Activated CD4-positive, alpha-beta memory T cell treated with anti-CD3 and anti-CD28 coated beads, Interleukin-2, amount 10 ng/mL, durations not matched to agents 7 days and 5 days (primary cell): ENCODE results near the gene SBF2. TPM values are rescaled to one million over a fixed set of nuclear protein-coding genes. Genes with fewer than 3 reads are reported as not detected.

Experiments used
- CTCF ChIA-PET: fragments of 350-600 bp; sonication (Branson Sonifier 250); formaldehyde crosslinking; loops from one replicate; lab custom pipeline; 2021; ENCODE audit warnings: antibody characterized with exemption, inconsistent platforms; lab: Charles Lee
- POLR2A ChIA-PET: fragments of 350-600 bp; sonication (Branson Sonifier 250); formaldehyde crosslinking; loops from one replicate; lab custom pipeline; 2021; ENCODE audit warnings: antibody characterized with exemption; lab: Charles Lee
- DNase-seq: peaks from one replicate; pipeline ENCODE4 v3.0.0-alpha.2; 2020
- H3K27ac Mint-ChIP-seq: one replicate; pipeline ENCODE4 v1.8.0; 2021; ENCODE audit warnings: mild to moderate bottlenecking, mixed read lengths
- H3K27me3 Mint-ChIP-seq: one replicate; pipeline ENCODE4 v1.8.0; 2021; ENCODE audit warnings: mixed read lengths
- H3K36me3 Mint-ChIP-seq: one replicate; pipeline ENCODE4 v1.8.0; 2021; ENCODE audit warnings: low read depth, mixed read lengths
- H3K4me1 Mint-ChIP-seq: one replicate; pipeline ENCODE4 v1.8.0; 2021; ENCODE audit warnings: mixed read lengths
- H3K4me3 Mint-ChIP-seq: one replicate; pipeline ENCODE4 v1.8.0; 2021; ENCODE audit warnings: mild to moderate bottlenecking, mixed read lengths
- H3K9me3 Mint-ChIP-seq: one replicate; pipeline ENCODE4 v1.8.0; 2021; ENCODE audit warnings: mixed read lengths
- total RNA-seq, 2 experiments: library from RNA; stranded (reverse); gene quantifications; one replicate each; pipeline ENCODE4 v1.2.3, GENCODE V29; 2021

SBF2 gene
- total RNA-seq, 2 experiments from 2014 or later, result 6.4 to 9.0 TPM

DNA sequence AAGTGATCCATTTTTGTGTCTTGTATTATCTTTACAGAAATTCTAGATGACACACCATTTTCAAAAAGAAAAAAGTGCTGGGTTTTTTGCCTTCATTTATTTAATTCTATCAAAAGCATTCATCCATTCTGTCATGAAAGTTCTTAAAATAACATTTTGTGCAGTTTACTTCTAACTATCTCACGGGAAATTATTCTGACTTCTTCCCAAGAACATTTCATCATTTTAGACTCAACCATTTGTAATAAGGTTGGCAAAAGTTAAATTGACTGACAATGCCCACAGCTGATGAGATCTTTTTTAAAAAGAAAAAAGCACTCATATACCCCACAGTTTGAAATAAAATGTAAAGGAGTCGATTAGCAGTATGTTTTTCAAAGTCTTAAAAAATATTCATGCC is 68.5 kb downstream of the SBF2 start:
- ChIA-PET CTCF (no interaction called here), POLR2A (no interaction called here)
- no peak overlapping the region for H3K4me3 Mint-ChIP-seq
- no peaks in the 10 kb centered on the region for H3K9me3 Mint-ChIP-seq
- no peak for DNase-seq
- H3K27me3 Mint-ChIP-seq, result no peaks in the 10 kb centered on the region
- H3K4me1 Mint-ChIP-seq, result no peaks in the 10 kb centered on the region
- no peaks in the 10 kb centered on the region for H3K36me3 Mint-ChIP-seq
- H3K27ac Mint-ChIP-seq, result no peak overlapping the region

DNA sequence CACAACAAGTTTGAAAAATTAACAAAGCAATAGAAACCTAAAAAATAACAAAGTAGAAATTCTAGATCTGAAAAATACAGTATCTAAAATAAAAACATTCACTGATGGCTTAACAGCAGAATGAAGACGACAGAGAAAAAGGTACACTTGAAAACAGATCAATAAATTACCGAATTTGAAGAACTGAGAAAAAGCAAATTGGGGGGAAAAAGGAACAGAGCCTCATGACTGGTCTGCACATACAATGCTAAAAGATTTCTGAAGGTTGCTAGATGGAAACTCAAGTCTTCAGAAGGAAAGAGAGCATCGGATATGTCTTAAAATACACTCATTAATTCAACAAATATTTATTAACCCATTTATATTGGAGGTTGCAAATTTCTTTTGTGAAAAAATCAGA is 71.6 kb downstream of the SBF2 start:
- Mint-ChIP-seq H3K36me3 (no peaks in the 10 kb centered on the region), H3K27ac (no peak overlapping the region), H3K9me3 (peaks cover 7% of the 10 kb centered on the region), H3K4me1 (no peaks in the 10 kb centered on the region), H3K4me3 (no peak overlapping the region), H3K27me3 (no peaks in the 10 kb centered on the region)
- ChIA-PET CTCF (no interaction called here), POLR2A (no interaction called here)
- no peak for DNase-seq

DNA sequence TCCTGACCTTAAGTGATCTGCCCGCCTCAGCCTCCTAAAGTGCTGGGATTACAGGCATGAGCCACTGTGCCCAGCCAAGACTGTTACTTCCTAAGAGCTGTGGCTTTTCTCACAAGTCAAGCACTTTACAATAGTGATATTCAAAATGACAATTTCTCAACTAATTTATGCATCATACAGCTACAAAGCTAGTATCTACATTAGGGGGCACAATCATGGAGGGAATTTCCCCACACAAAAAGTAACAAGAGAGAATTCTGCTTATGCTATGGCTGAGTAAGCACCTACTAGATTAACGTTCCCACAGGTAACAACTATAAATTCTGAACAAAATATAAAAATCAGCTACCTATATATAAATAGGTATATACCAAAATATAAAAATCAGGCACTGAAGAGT is 72.7 kb downstream of the SBF2 start:
- Mint-ChIP-seq H3K36me3 (no peaks in the 10 kb centered on the region), H3K4me1 (no peaks in the 10 kb centered on the region), H3K4me3 (no peak overlapping the region), H3K27ac (no peak overlapping the region), H3K27me3 (no peaks in the 10 kb centered on the region), H3K9me3 (peaks cover 7% of the 10 kb centered on the region)
- POLR2A ChIA-PET, result no interaction called here
- CTCF ChIA-PET, result interaction anchor here (1.7 kb wide), 1 partner anchor 82 kb away, joined by 4 read pairs; no protein-coding TSS in a partner anchor
- DNase-seq, result no peak

DNA sequence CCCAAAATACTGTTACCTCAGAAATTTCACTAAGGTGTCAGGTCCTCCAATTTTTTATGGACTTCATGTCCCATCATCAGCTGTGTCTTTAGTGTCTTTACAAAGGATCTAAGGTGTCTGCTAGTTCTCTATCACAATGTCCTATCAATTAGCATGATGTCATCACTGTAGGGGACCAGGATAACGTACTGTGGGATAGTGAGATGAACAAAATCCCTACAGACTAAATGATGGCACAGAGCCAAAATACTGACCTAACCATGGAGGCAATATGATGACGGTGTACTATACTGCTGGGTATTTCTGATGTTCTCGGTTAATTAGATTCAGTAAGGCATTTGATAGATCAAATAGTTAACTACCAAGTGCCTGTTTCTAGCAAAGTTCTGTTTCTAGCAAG is 82.5 kb downstream of the SBF2 start:
- no peak for DNase-seq
- ChIA-PET POLR2A (no interaction called here), CTCF (interaction anchor here (1.3 to 8.1 kb wide), 2 partner anchors 13 to 98 kb away, joined by 4 to 81 read pairs; no protein-coding TSS in a partner anchor)
- H3K27me3 Mint-ChIP-seq, result peaks cover 12% of the 10 kb centered on the region
- no peaks in the 10 kb centered on the region for H3K4me1 Mint-ChIP-seq
- no peak overlapping the region for H3K4me3 Mint-ChIP-seq
- no peak overlapping the region for H3K27ac Mint-ChIP-seq
- no peaks in the 10 kb centered on the region for H3K36me3 Mint-ChIP-seq
- H3K9me3 Mint-ChIP-seq, result no peaks in the 10 kb centered on the region

DNA sequence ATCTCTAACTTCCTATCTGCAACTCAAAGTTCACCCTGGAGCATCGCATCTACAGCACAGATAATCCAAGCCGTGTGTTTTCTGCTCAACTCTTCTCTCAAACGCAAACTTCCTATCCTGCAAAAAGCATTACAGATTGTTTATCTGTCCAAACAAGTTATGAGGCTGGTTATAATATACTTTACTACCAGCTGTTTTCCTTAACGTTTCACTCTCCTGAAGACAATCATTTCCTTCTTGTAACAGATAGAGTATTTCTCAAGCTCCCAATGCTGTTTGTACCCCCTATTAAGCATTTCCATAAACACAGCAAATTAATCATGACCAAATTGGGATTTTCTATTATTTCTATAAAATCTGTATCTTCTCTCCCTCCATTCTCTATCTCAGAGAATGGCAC is 84.7 kb downstream of the SBF2 start:
- H3K4me1 Mint-ChIP-seq, result no peaks in the 10 kb centered on the region
- peaks cover 15% of the 10 kb centered on the region for H3K27me3 Mint-ChIP-seq
- H3K27ac Mint-ChIP-seq, result no peak overlapping the region
- H3K36me3 Mint-ChIP-seq, result no peaks in the 10 kb centered on the region
- ChIA-PET POLR2A (interaction anchor here (1.0 kb wide), 1 partner anchor 95 kb away, joined by 3 read pairs; no protein-coding TSS in a partner anchor), CTCF (interaction anchor here (0.6 to 8.1 kb wide), 7 partner anchors 79 to 158 kb away, joined by 3 to 81 read pairs (median 4); partner anchors contain the start of gene ADM)
- H3K9me3 Mint-ChIP-seq, result peaks cover 2% of the 10 kb centered on the region
- DNase-seq, result no peak
- H3K4me3 Mint-ChIP-seq, result no peak overlapping the region

DNA sequence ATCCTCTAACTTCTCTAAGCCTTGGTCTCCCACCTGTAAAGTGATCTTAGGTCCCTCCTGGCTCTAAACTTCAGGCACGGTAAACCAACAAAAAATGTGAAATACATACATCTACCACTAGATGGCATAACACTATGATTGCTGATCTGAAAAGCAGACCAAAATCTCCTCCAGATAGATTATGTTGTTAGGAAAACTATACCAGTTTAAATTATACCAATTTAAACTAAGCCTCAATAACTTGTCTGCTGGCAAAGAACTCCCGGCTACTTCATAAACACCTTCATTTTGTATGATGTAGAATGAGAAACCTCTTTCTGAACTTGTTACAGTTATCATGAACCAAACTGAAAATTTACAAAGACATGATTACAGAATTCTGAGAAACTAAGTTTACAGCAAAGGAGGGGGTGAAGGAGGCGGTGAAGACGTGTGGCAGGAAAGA is 85.9 kb downstream of the SBF2 start:
- Mint-ChIP-seq H3K27ac (no peak overlapping the region), H3K9me3 (peaks cover 10% of the 10 kb centered on the region), H3K36me3 (no peaks in the 10 kb centered on the region), H3K4me1 (no peaks in the 10 kb centered on the region), H3K4me3 (no peak overlapping the region), H3K27me3 (peaks cover 9% of the 10 kb centered on the region)
- ChIA-PET CTCF (interaction anchor here (0.6 to 8.1 kb wide), 14 partner anchors 27 to 460 kb away, joined by 3 to 81 read pairs (median 4); partner anchors contain the start of gene ADM), POLR2A (no interaction called here)
- no peak for DNase-seq

DNA sequence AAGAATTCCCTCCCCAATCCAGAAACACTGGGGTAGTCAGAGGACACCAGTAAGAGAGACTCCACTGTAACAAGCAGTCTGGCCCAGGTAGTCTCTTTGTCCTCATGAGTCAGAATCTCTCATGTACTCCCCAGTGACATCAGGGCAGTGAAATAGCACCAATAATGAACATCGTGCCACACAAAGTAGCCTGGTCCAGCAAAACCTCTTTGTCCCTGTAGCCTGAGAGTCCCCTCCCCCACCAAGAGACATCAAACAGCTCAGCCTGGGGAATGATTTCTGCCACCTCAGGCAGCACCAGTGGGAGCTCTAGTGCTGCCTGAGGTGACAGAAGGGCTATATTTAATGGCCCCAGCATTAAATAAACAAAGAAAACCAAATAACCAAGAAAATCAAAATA is 88.1 kb downstream of the SBF2 start:
- no peaks in the 10 kb centered on the region for H3K4me1 Mint-ChIP-seq
- POLR2A ChIA-PET, result no interaction called here
- no peak for DNase-seq
- H3K27me3 Mint-ChIP-seq, result peaks cover 8% of the 10 kb centered on the region
- H3K9me3 Mint-ChIP-seq, result peaks cover 18% of the 10 kb centered on the region
- H3K27ac Mint-ChIP-seq, result no peak overlapping the region
- no peaks in the 10 kb centered on the region for H3K36me3 Mint-ChIP-seq
- CTCF ChIA-PET, result interaction anchor here (8.1 kb wide), 1 partner anchor 103 kb away, joined by 81 read pairs; no protein-coding TSS in a partner anchor
- H3K4me3 Mint-ChIP-seq, result no peak overlapping the region

DNA sequence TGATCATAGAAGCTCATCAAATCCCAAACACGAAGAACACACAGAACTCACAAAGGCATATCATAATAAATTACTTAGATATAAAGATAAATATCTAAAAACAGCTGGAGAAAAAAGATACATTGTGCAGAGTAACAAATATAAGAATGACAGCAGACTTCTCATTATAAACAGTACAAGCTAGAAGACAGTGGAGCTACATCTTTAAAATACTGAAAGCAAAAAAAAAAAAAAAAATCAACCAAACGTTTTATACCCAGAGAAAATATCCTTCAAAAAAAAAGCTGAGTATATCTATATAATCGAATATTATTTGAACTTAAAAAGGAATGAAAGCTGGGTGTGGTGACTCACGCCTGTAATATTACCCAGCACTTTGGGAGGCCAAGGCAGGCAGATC is 90.0 kb downstream of the SBF2 start:
- DNase-seq, result no peak
- Mint-ChIP-seq H3K4me3 (no peak overlapping the region), H3K9me3 (peaks cover 18% of the 10 kb centered on the region), H3K36me3 (no peaks in the 10 kb centered on the region), H3K27ac (no peak overlapping the region), H3K4me1 (no peaks in the 10 kb centered on the region), H3K27me3 (peaks cover 3% of the 10 kb centered on the region)
- POLR2A ChIA-PET, result no interaction called here
- CTCF ChIA-PET, result interaction anchor here (0.6 to 2.3 kb wide), 8 partner anchors 41 to 530 kb away, joined by 3 to 10 read pairs (median 3); no protein-coding TSS in a partner anchor

DNA sequence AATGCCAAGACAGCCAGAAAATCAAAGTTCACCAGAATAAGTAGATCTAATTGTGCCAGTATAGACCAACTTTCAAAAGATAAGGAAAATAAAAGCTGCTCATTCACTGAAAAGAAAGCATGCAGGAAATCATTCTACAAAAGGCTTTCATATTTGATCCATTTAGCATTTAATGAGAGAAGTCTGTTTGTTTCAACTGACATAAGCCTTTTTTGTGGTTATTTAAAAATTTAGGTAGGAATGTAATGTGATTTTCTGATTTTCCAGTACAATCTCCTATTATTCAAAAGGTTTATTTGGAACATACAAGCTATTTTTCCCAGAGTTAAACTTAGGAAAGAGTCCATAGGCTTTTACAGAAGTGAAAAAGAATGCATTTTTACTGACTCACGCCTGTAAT is 92.7 kb downstream of the SBF2 start:
- POLR2A ChIA-PET, result no interaction called here
- Mint-ChIP-seq H3K9me3 (peaks cover 18% of the 10 kb centered on the region), H3K27me3 (peaks cover 3% of the 10 kb centered on the region), H3K27ac (no peak overlapping the region), H3K4me3 (no peak overlapping the region), H3K4me1 (no peaks in the 10 kb centered on the region), H3K36me3 (no peaks in the 10 kb centered on the region)
- no peak for DNase-seq
- CTCF ChIA-PET, result no interaction called here

DNA sequence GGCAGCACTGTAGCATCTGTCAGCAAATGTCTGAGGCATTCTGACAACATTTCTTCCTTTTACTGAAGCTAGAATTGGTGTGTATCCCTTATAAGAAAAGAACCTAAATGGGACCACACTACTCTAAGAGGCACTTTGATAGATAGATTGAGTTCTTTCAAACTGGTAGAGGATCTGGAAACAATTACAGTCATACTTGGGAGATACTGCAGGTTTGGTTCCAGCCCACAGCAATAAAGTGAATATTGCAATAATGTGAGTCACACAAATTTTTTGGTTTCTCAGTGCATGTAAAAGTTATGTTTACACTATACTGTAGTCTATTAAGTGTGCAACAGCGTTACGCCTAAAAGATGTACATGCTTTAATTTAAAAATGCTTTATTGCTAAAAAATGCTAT is 96.9 kb downstream of the SBF2 start:
- ChIA-PET POLR2A (no interaction called here), CTCF (no interaction called here)
- no peak overlapping the region for H3K4me3 Mint-ChIP-seq
- H3K9me3 Mint-ChIP-seq, result peaks cover 2% of the 10 kb centered on the region
- no peak overlapping the region for H3K27ac Mint-ChIP-seq
- H3K4me1 Mint-ChIP-seq, result no peaks in the 10 kb centered on the region
- DNase-seq, result no peak
- H3K36me3 Mint-ChIP-seq, result no peaks in the 10 kb centered on the region
- H3K27me3 Mint-ChIP-seq, result no peaks in the 10 kb centered on the region

DNA sequence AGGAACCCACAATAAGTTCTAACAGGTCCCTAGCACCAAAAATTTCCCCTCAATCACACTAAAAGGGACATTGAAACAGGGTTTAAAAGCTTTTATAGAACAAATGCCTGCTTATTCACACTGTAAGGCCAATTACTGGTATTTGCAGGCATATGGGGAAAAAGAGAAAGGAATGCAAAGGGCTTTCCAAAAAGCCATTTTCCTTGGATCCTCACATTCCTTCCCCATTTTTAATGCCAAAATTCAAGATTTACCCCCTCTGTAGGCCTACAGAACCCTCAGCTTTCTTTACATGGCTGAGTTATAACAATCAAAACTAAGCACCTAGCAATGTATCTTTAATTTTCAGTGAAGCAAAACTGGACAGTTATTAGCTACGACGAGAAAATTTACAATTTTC is 102.0 kb downstream of the SBF2 start:
- POLR2A ChIA-PET, result no interaction called here
- Mint-ChIP-seq H3K4me3 (no peak overlapping the region), H3K27me3 (no peaks in the 10 kb centered on the region), H3K9me3 (no peaks in the 10 kb centered on the region), H3K4me1 (no peaks in the 10 kb centered on the region), H3K27ac (no peak overlapping the region), H3K36me3 (no peaks in the 10 kb centered on the region)
- CTCF ChIA-PET, result no interaction called here
- no peak for DNase-seq

DNA sequence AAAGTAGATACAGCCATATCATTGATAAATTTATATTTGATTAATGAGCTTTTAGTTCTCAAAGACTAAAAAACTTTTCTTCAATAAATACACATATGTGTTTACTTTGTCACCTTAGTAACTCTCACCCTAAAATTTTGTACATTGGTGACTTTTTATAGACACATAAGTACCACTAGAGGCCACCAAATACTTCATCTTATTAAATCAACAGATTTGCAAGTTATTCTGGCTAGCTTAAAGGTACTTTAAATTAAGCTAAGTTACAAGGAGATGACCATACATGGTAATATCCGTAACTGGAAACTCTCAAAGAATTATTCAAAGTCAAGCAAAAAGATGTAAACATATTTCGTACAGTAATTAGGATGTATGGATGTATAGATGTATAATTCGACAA is 112.2 kb downstream of the SBF2 start:
- Mint-ChIP-seq H3K36me3 (no peaks in the 10 kb centered on the region), H3K27me3 (no peaks in the 10 kb centered on the region), H3K9me3 (no peaks in the 10 kb centered on the region), H3K4me1 (no peaks in the 10 kb centered on the region), H3K4me3 (no peak overlapping the region), H3K27ac (no peak overlapping the region)
- ChIA-PET POLR2A (no interaction called here), CTCF (interaction anchor here (1.0 to 1.8 kb wide), 2 partner anchors 125 to 137 kb away, joined by 4 read pairs; no protein-coding TSS in a partner anchor)
- DNase-seq, result no peak

DNA sequence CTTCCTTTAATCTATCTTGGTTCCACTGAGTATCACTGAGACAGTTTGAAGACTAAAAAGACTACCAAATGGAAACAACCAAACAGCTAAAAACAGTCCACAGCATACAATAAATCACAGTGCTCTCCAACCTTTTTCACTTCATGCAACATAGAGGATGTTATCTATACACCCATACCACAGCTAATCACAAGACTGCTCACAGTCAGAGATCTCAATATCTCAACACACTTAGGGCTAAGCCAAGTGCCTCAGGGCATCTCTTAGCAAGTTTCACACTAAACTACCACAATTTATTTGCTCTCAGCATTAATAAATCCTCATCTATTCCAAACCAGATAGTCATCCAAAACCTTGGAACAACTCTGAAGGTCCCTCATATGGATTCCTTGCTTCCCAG is 129.4 kb downstream of the SBF2 start:
- Mint-ChIP-seq H3K4me3 (no peak overlapping the region), H3K27me3 (no peaks in the 10 kb centered on the region), H3K9me3 (no peaks in the 10 kb centered on the region), H3K36me3 (no peaks in the 10 kb centered on the region), H3K4me1 (no peaks in the 10 kb centered on the region), H3K27ac (no peak overlapping the region)
- CTCF ChIA-PET, result interaction anchor here (1.3 kb wide), 1 partner anchor 43 kb away, joined by 4 read pairs; no protein-coding TSS in a partner anchor
- no peak for DNase-seq
- POLR2A ChIA-PET, result no interaction called here

DNA sequence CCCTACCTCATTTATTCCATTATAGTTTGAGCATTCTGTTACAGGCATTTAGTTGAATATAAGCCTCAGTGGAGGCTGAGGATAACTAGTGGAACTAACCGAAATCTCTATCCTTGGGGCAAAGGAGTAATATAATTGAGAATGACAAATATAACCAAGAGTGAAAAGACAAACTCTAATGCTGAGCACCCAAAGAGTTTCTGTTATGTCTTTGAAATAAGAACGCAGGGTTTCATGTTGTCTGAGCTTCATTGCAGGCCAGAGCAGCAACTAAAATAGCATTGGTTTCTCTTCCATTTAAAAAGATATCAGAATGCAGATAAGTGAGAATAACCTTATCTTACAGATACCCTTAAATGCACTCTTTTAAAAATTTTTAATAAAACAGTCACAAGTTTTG is 131.8 kb downstream of the SBF2 start:
- Mint-ChIP-seq H3K27me3 (no peaks in the 10 kb centered on the region), H3K36me3 (no peaks in the 10 kb centered on the region), H3K4me3 (no peak overlapping the region), H3K9me3 (peaks cover 4% of the 10 kb centered on the region), H3K27ac (no peak overlapping the region), H3K4me1 (no peaks in the 10 kb centered on the region)
- no peak for DNase-seq
- ChIA-PET POLR2A (no interaction called here), CTCF (interaction anchor here (0.8 to 1.2 kb wide), 2 partner anchors 42 to 146 kb away, joined by 4 to 5 read pairs; no protein-coding TSS in a partner anchor)
